SK-N-SH treated with all-trans-retinoic acid at 6 μM for 48 hours (cell line): ENCODE results near the gene LHFPL6.

ENCODE experiments used
- ATAC-seq: fragments of 200-7000 bp; cut with Tn5 transposase; 3 replicates; pipeline ENCODE4 v1.9.1; 2020; ENCODE audit warnings: mild to moderate bottlenecking, moderate library complexity
- BACH2 ChIP-seq: fragments of 250-450 bp; sonication (Bioruptor Pico); IDR thresholded peaks from 2 replicates; pipeline ENCODE4 v1.9.0; 2021; ENCODE audit warnings: mild to moderate bottlenecking, borderline replicate concordance
- ESRRG ChIP-seq: fragments of 250-450 bp; sonication (Bioruptor Pico); IDR thresholded peaks from 2 replicates; pipeline ENCODE4 v1.6.1; 2021; ENCODE audit warnings: mild to moderate bottlenecking
- ISL1 ChIP-seq: fragments of 250-450 bp; sonication (Bioruptor Pico); IDR thresholded peaks from 2 replicates; pipeline ENCODE4 v2.1.2; 2022; ENCODE audit warnings: mild to moderate bottlenecking, moderate library complexity
- OSR1 ChIP-seq: fragments of 250-450 bp; sonication (Bioruptor Pico); IDR thresholded peaks from 2 replicates; pipeline ENCODE4 v1.8.0; 2022; ENCODE audit warnings: moderate library complexity, mild to moderate bottlenecking, inconsistent platforms
- PATZ1 ChIP-seq: fragments of 250-450 bp; sonication (Bioruptor Pico); IDR thresholded peaks from 2 replicates; pipeline ENCODE4 v1.8.0; 2020; ENCODE audit warnings: mild to moderate bottlenecking, moderate library complexity, borderline replicate concordance
- PPARA ChIP-seq: fragments of 250-450 bp; sonication (Bioruptor Pico); IDR thresholded peaks from 2 replicates; pipeline ENCODE4 v1.5.0; 2020; ENCODE audit warnings: mild to moderate bottlenecking, borderline replicate concordance
- RARB ChIP-seq: fragments of 250-450 bp; sonication (Bioruptor Pico); IDR thresholded peaks from 2 replicates; pipeline ENCODE4 v1.8.0; 2021; ENCODE audit warnings: mild to moderate bottlenecking, moderate library complexity
- SNAI2 ChIP-seq: fragments of 250-450 bp; sonication (Bioruptor Pico); IDR thresholded peaks from 2 replicates; pipeline ENCODE4 v1.5.0; 2020; ENCODE audit warnings: mild to moderate bottlenecking, moderate library complexity
- TCF4 ChIP-seq: fragments of 250-450 bp; sonication (Bioruptor Pico); IDR thresholded peaks from 2 replicates; pipeline ENCODE4 v1.8.0; 2021; ENCODE audit warnings: mild to moderate bottlenecking, moderate library complexity, borderline replicate concordance
- TOX ChIP-seq: fragments of 250-450 bp; sonication (Bioruptor Pico); IDR thresholded peaks from 2 replicates; pipeline ENCODE4 v1.8.0; 2021; ENCODE audit warnings: mild to moderate bottlenecking, moderate library complexity, borderline replicate concordance
- TSHZ2 ChIP-seq: fragments of 250-450 bp; sonication (Bioruptor Pico); IDR thresholded peaks from 2 replicates; pipeline ENCODE4 v1.5.0; 2020; ENCODE audit warnings: mild to moderate bottlenecking, moderate library complexity
- ZC3H10 ChIP-seq: fragments of 250-450 bp; sonication (Bioruptor Pico); IDR thresholded peaks from 2 replicates; pipeline ENCODE4 v1.5.1; 2021; ENCODE audit warnings: mild to moderate bottlenecking, moderate library complexity
- ZFP30 ChIP-seq: fragments of 450-650 bp; formaldehyde crosslinking; IDR thresholded peaks from 2 replicates; pipeline ENCODE4 v1.5.0; 2022; ENCODE audit warnings: mild to moderate bottlenecking, moderate library complexity
- ZNF70 ChIP-seq: fragments of 450-650 bp; formaldehyde crosslinking; IDR thresholded peaks from 2 replicates; pipeline ENCODE4 v1.5.0; 2020; ENCODE audit warnings: mild to moderate bottlenecking, moderate library complexity

The LHFPL6 gene

GRCh38 chr13:39411511-39411910, 191.5 kb downstream of the LHFPL6 start:
- TF ChIP-seq PATZ1 (CRISPR knock-in tag) (no peak), ISL1 (CRISPR knock-in tag) (peak; percentile 33; the same call in 1 of the 2 replicates)
- no peak for ATAC-seq

GRCh38 chr13:39410964-39411363, 192.0 kb downstream of the LHFPL6 start:
- TF ChIP-seq ZC3H10 (CRISPR knock-in tag) (no peak), ESRRG (CRISPR knock-in tag) (no peak), TSHZ2 (CRISPR knock-in tag) (no peak), RARB (CRISPR knock-in tag) (no peak), SNAI2 (CRISPR knock-in tag) (no peak), ZNF70 (CRISPR knock-in tag) (no peak), OSR1 (CRISPR knock-in tag) (no peak), TCF4 (CRISPR knock-in tag) (no peak), ZFP30 (CRISPR knock-in tag) (no peak), TOX (CRISPR knock-in tag) (no peak), BACH2 (no peak)
- TF ChIP-seq, all 23 proteins: peak for 0

GRCh38 chr13:39410096-39410901, 192.7 kb downstream of the LHFPL6 start:
- no peak for ATAC-seq

More at GRCh38 chr13:39410964-39411363, 192.0 kb downstream of the LHFPL6 start:
- no peak for ATAC-seq

More at GRCh38 chr13:39410096-39410901, 192.7 kb downstream of the LHFPL6 start:
- TF ChIP-seq TSHZ2 (CRISPR knock-in tag) = no peak
- TF ChIP-seq PATZ1 (CRISPR knock-in tag) = no peak
- TF ChIP-seq PPARA (CRISPR knock-in tag) = no peak
- no peak for TF ChIP-seq ISL1 (CRISPR knock-in tag)
- TF ChIP-seq RARB (CRISPR knock-in tag) = no peak
